Endothelial cell (in vitro differentiated cells): ENCODE measurements around the gene C2orf81. TPM values are rescaled to one million over a fixed set of nuclear protein-coding genes. Genes with fewer than 3 reads are reported as not detected.

ENCODE experiments used
- DNase-seq: peaks from one replicate; pipeline ENCODE4 v3.0.0; 2021; ENCODE audit warnings: low spot score
- H3K27ac Mint-ChIP-seq: one replicate; pipeline ENCODE4 v1.8.0; 2021; ENCODE audit warnings: mixed read lengths, inconsistent platforms; ENCODE audit not compliant: unreplicated experiment
- H3K27me3 Mint-ChIP-seq: one replicate; pipeline ENCODE4 v1.8.0; 2021; ENCODE audit warnings: mild to moderate bottlenecking, moderate library complexity, mixed read lengths, inconsistent platforms; ENCODE audit not compliant: unreplicated experiment
- H3K36me3 Mint-ChIP-seq: one replicate; pipeline ENCODE4 v1.8.0; 2021; ENCODE audit warnings: mild to moderate bottlenecking, low read depth, mixed read lengths, inconsistent platforms; ENCODE audit not compliant: unreplicated experiment
- H3K4me1 Mint-ChIP-seq: one replicate; pipeline ENCODE4 v1.8.0; 2021; ENCODE audit warnings: mild to moderate bottlenecking, mixed read lengths, inconsistent platforms; ENCODE audit not compliant: unreplicated experiment
- H3K4me3 Mint-ChIP-seq: one replicate; pipeline ENCODE4 v1.8.0; 2021; ENCODE audit warnings: mild to moderate bottlenecking, mixed read lengths, inconsistent platforms; ENCODE audit not compliant: unreplicated experiment
- H3K9me3 Mint-ChIP-seq: one replicate; pipeline ENCODE4 v1.8.0; 2021; ENCODE audit warnings: mixed read lengths, inconsistent platforms; ENCODE audit not compliant: unreplicated experiment
- total RNA-seq: library from RNA; stranded (reverse); fragmentation: NEBNext Ultra II Directional; extraction: Animal tissue kit (Norgen Biotek cat#: 25700); gene quantifications from one replicate; pipeline ENCODE4 v1.2.1, GENCODE V29; 2021; ENCODE audit not compliant: unreplicated experiment
- TF ChIP-seq, protein P1 (sequence below): fragments of 200-600 bp; sonication (generic); IDR thresholded peaks from one replicate; pipeline ENCODE4 v1.5.0; 2021; ENCODE audit warnings: antibody characterized with exemption; ENCODE audit not compliant: unreplicated experiment

Gene C2orf81
- total RNA-seq, 1 donor from 2014 or later = 5.0 TPM

DNA sequence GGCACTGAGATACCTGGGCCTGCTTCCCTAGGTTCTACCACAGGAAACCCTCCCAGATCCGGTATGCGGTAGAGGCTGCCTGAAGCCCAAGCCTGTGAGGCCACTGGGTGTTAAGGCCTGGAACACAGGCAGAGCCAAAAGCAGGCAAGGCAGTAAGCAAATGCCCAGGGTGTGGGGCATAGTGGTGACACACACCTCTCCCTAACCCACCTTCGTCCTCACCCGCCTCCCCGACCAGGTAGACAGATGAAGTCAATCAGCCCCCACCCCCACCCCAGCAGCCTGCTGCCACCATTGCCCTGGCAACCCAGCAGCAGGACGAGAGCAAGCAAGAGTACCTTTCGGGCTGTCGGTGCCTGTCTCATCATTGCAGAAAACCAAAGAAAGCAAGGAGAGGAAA, 47.4 kb downstream of the C2orf81 start:
- Mint-ChIP-seq H3K4me1 (peaks cover 35% of the 10 kb centered on the region), H3K27me3 (peaks cover 7% of the 10 kb centered on the region), H3K36me3 (peaks cover 64% of the 10 kb centered on the region), H3K9me3 (no peaks in the 10 kb centered on the region), H3K27ac (peak overlapping the region; percentile 91), H3K4me3 (peak overlapping the region; percentile 66)
- DNase-seq = peak; percentile 23
- TF ChIP-seq, protein P1, sequence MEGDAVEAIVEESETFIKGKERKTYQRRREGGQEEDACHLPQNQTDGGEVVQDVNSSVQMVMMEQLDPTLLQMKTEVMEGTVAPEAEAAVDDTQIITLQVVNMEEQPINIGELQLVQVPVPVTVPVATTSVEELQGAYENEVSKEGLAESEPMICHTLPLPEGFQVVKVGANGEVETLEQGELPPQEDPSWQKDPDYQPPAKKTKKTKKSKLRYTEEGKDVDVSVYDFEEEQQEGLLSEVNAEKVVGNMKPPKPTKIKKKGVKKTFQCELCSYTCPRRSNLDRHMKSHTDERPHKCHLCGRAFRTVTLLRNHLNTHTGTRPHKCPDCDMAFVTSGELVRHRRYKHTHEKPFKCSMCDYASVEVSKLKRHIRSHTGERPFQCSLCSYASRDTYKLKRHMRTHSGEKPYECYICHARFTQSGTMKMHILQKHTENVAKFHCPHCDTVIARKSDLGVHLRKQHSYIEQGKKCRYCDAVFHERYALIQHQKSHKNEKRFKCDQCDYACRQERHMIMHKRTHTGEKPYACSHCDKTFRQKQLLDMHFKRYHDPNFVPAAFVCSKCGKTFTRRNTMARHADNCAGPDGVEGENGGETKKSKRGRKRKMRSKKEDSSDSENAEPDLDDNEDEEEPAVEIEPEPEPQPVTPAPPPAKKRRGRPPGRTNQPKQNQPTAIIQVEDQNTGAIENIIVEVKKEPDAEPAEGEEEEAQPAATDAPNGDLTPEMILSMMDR = no peak

DNA sequence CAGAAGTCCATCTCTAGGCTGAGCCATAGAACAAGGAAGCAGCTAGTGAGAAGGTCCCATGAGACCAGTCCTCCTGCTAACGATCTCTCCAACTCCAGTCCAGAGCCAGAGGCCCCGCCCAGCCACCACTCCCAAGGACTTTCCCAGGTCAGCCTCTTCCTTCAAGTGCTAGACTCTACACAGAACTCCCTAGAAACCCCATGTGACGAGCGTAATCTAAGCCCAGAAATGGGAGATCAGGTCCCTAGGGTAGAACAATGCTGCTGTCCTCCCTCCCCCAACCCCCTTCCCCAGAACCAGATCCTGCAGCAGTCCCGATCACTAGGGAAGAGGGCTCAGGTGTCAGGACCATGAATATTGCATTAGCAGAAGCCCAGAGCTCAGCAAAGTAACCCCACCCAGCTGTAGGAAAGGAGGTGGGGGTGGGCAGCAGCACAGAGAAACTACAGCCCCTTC, 48.2 kb downstream of the C2orf81 start:
- no peaks in the 10 kb centered on the region for H3K9me3 Mint-ChIP-seq
- H3K4me3 Mint-ChIP-seq = peak overlapping the region; percentile 31
- peaks cover 7% of the 10 kb centered on the region for H3K27me3 Mint-ChIP-seq
- H3K4me1 Mint-ChIP-seq = peaks cover 32% of the 10 kb centered on the region
- TF ChIP-seq, protein P1 = no peak
- peak overlapping the region; percentile 75 for H3K27ac Mint-ChIP-seq
- peaks cover 70% of the 10 kb centered on the region for H3K36me3 Mint-ChIP-seq
- no peak for DNase-seq

DNA sequence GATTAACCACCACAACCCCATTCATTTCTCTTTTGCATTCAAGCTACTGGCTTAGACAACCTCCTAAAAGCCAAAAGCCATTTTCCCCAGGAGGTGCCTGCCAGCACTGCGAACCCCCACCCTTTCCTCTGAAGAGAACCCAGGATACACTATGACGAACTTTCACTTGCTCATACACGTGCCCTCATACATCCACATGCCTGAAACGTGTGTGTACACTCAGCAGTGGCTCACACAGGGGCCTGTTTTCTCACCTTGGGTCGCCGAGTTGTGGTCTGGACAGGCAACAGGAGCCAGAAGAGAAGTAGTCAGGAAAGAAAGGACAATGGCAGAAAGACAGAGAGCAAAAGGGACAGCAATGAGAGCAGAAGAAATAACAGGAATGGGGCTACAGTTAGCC, 48.7 kb downstream of the C2orf81 start:
- H3K9me3 Mint-ChIP-seq = no peaks in the 10 kb centered on the region
- H3K36me3 Mint-ChIP-seq = peaks cover 68% of the 10 kb centered on the region
- peaks cover 32% of the 10 kb centered on the region for H3K4me1 Mint-ChIP-seq
- H3K4me3 Mint-ChIP-seq = peak overlapping the region; percentile 31
- peaks cover 7% of the 10 kb centered on the region for H3K27me3 Mint-ChIP-seq
- peak overlapping the region; percentile 38 for H3K27ac Mint-ChIP-seq
- DNase-seq = no peak
- TF ChIP-seq, protein P1 = no peak

DNA sequence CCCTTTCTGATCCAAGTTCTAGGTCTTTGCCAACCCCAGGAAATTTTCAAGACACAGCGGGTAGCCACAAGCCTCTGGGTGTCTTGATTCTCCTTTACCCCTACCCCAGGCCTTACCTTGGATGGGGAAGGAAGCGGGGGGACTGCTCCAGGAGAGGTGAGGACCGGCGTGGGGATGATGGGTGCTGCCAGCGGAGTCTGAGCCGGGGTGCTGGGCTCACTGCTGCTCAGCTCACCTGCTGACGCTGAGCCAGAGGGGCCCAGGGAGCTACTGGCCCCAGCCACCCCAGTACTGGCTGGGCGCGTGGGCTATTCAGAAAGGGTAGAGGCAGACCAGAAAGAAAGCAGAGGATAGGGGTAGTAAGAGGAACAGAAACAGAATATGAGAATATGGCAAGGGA, 50.0 kb downstream of the C2orf81 start:
- no peaks in the 10 kb centered on the region for H3K9me3 Mint-ChIP-seq
- peaks cover 8% of the 10 kb centered on the region for H3K27me3 Mint-ChIP-seq
- TF ChIP-seq, protein P1 = no peak
- H3K4me1 Mint-ChIP-seq = peaks cover 32% of the 10 kb centered on the region
- H3K36me3 Mint-ChIP-seq = peaks cover 71% of the 10 kb centered on the region
- no peak for DNase-seq
- H3K4me3 Mint-ChIP-seq = peak overlapping the region; percentile 74
- peak overlapping the region; percentile 72 for H3K27ac Mint-ChIP-seq

DNA sequence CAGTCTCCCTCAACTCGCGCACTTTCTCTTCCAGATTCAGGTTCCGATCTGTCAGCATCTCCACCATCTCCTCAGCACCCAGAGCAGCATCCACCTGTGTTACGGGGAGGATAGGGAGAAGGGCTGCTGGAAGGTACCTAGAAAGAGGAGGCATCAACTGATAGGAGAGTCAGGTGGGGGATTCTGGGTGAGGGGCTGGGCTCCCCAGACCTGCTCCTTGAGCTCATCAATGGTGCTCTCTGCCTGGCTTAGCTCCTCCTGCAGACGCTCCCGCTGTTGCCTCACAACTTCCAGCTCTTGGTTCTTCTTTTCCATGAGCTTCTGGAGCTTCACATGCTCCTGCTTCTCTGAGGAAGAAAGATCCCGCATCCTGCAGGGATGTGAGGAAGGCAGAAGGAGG, 51.4 kb downstream of the C2orf81 start:
- H3K27me3 Mint-ChIP-seq = peaks cover 10% of the 10 kb centered on the region
- H3K4me1 Mint-ChIP-seq = peaks cover 26% of the 10 kb centered on the region
- H3K36me3 Mint-ChIP-seq = peaks cover 74% of the 10 kb centered on the region
- no peaks in the 10 kb centered on the region for H3K9me3 Mint-ChIP-seq
- H3K4me3 Mint-ChIP-seq = peak overlapping the region; percentile 72
- DNase-seq = no peak
- TF ChIP-seq, protein P1 = no peak
- no peak overlapping the region for H3K27ac Mint-ChIP-seq
